GM12878 (cell line): ENCODE results near the gene PREX1. TPM values are rescaled to one million over a fixed set of nuclear protein-coding genes. Genes with fewer than 3 reads are reported as not detected.

ENCODE experiments used
- ATAC-seq: fragments of 200-7000 bp; cut with Tn5 transposase; 3 replicates; pipeline ENCODE4 v1.9.1; 2020; ENCODE audit warnings: mild to moderate bottlenecking, moderate library complexity
- BruUV-seq: library from RNA; stranded (reverse); fragments of 400-500 nt; replicated peaks from 2 replicates; lab custom pipeline; 2021; lab: Mats Ljungman, UMichigan
- CTCF ChIA-PET: fragments of 300-600 bp; sonication (Branson Sonifier 250); formaldehyde crosslinking; extraction: SDS; loops from one replicate; lab custom pipeline; 2021; ENCODE audit warnings: inconsistent platforms; lab: Yijun Ruan, JAX
- POLR2A ChIA-PET: fragments of 350-600 bp; formaldehyde crosslinking; extraction: SDS; loops from one replicate; lab custom pipeline; 2021; ENCODE audit warnings: inconsistent platforms; lab: Charles Lee
- RAD21 ChIA-PET: fragments of 300-600 bp; sonication (Branson Sonifier 250); formaldehyde crosslinking; loops from one replicate; lab custom pipeline; 2023; ENCODE audit warnings: antibody characterized with exemption; ENCODE audit not compliant: unreplicated experiment; lab: Charles Lee
- SMC1A ChIA-PET: fragments of 300-600 bp; sonication (Branson Sonifier 250); formaldehyde crosslinking; loops from one replicate; lab custom pipeline; 2023; ENCODE audit not compliant: unreplicated experiment, uncharacterized antibody; lab: Charles Lee
- DNase-seq: peaks from one replicate; pipeline ENCODE4 v3.0.0-alpha.2; 2011; ENCODE audit warnings: low read depth, low spot score
- FAIRE-seq: peaks from 3 replicates; lab custom pipeline; 2011; peaks lifted over from hg19 to GRCh38; lab: Jason Lieb, UNC
- H2AFZ ChIP-seq: 2 replicates; pipeline ENCODE4 v1.6.0; 2011; ENCODE audit warnings: low read depth, low read length, control low read depth; ENCODE audit not compliant: control insufficient read depth
- H3K27ac ChIP-seq: 2 replicates; pipeline ENCODE4 v1.5.1; 2011; ENCODE audit warnings: control low read depth; ENCODE audit not compliant: control insufficient read depth, insufficient read depth
- H3K27me3 ChIP-seq, 2 experiments: replicated peaks in 1 of 2; 2 replicates each; pipeline versions ENCODE4 v1.6.0 to v1.6.1; 2011; ENCODE audit warnings: low read length in 1 of 2; ENCODE audit not compliant: control insufficient read depth in 2 of 2, insufficient read depth in 2 of 2
- H3K36me3 ChIP-seq, 2 experiments: 2 replicates each; pipeline ENCODE4 v1.5.1; 2011; ENCODE audit warnings: low read length in 1 of 2; ENCODE audit not compliant: control insufficient read depth in 2 of 2, insufficient read depth in 2 of 2
- H3K4me1 ChIP-seq: 2 replicates; pipeline ENCODE4 v1.6.1; 2011; ENCODE audit warnings: mild to moderate bottlenecking, low read length, moderate library complexity, mixed read lengths; ENCODE audit not compliant: control insufficient read depth, insufficient read depth
- H3K4me2 ChIP-seq: 2 replicates; pipeline ENCODE4 v1.6.0; 2011; ENCODE audit warnings: control low read depth; ENCODE audit not compliant: control insufficient read depth, insufficient read depth
- H3K4me3 ChIP-seq: fragments of 200-600 bp; sonication (generic); 2 replicates; pipeline ENCODE4 v1.5.1; 2016
- H3K79me2 ChIP-seq: 2 replicates; pipeline ENCODE4 v1.6.0; 2011; ENCODE audit warnings: low read length; ENCODE audit not compliant: control insufficient read depth, insufficient read depth
- H3K9ac ChIP-seq: 2 replicates; pipeline ENCODE4 v1.8.0; 2011; ENCODE audit warnings: low read length, control low read depth, mixed read lengths; ENCODE audit not compliant: control insufficient read depth, insufficient read depth
- H3K9me3 ChIP-seq: replicated peaks from 3 replicates; pipeline ENCODE4 v1.5.1; 2011; ENCODE audit warnings: mild to moderate bottlenecking, low read length; ENCODE audit not compliant: control insufficient read depth, insufficient read depth
- H4K20me1 ChIP-seq: 2 replicates; pipeline ENCODE4 v1.6.0; 2011; ENCODE audit not compliant: control insufficient read depth, insufficient read depth
- BMI1 ChIP-seq: fragments of 450-650 bp; IDR thresholded peaks from 2 replicates; pipeline ENCODE4 v1.6.1; 2016; ENCODE audit warnings: mild to moderate bottlenecking, moderate library complexity, borderline replicate concordance
- CHD1 ChIP-seq: IDR thresholded peaks from 2 replicates; pipeline ENCODE4 v1.6.1; 2012; ENCODE audit warnings: low read depth, low read length, improper control_type of control experiment
- CREB1 ChIP-seq: IDR thresholded peaks from 2 replicates; pipeline ENCODE4 v1.6.1; 2012; ENCODE audit warnings: low read depth, mild to moderate bottlenecking, inconsistent platforms
- CUX1 ChIP-seq: IDR thresholded peaks from 2 replicates; pipeline ENCODE4 v1.6.1; 2012; ENCODE audit warnings: improper control_type of control experiment, low read depth, low read length; ENCODE audit not compliant: insufficient replicate concordance
- EP300 ChIP-seq, 2 experiments: fragments of 150-350 bp in 1 of 2; IDR thresholded peaks; 2 replicates each; pipeline ENCODE4 v1.6.1; 2011 to 2012; ENCODE audit warnings: low read depth in 2 of 2, low read length in 2 of 2, borderline replicate concordance in 1 of 2, improper control_type of control experiment in 1 of 2, inconsistent platforms in 1 of 2; ENCODE audit not compliant: control insufficient read depth in 1 of 2
- GABPA ChIP-seq: IDR thresholded peaks from 2 replicates; pipeline ENCODE4 v1.6.1; 2014; ENCODE audit warnings: antibody characterized with exemption, low read depth, mild to moderate bottlenecking, inconsistent platforms
- MTA3 ChIP-seq: IDR thresholded peaks from 2 replicates; pipeline ENCODE4 v1.6.1; 2012; ENCODE audit warnings: low read length, inconsistent platforms, borderline replicate concordance
- NFXL1 ChIP-seq: fragments of 450-650 bp; IDR thresholded peaks from 2 replicates; pipeline ENCODE4 v1.6.1; 2017; ENCODE audit warnings: antibody characterized with exemption, mild to moderate bottlenecking, borderline replicate concordance
- PKNOX1 ChIP-seq: fragments of 450-650 bp; IDR thresholded peaks from 2 replicates; pipeline ENCODE4 v1.6.1; 2016; ENCODE audit warnings: mild to moderate bottlenecking
- RELB ChIP-seq: fragments of 450-650 bp; IDR thresholded peaks from 2 replicates; pipeline ENCODE4 v1.6.1; 2017; ENCODE audit warnings: low read depth, mild to moderate bottlenecking, moderate library complexity
- SIX5 ChIP-seq: IDR thresholded peaks from 2 replicates; pipeline ENCODE4 v1.6.1; 2011; ENCODE audit warnings: mild to moderate bottlenecking, low read depth, low read length, moderate library complexity; ENCODE audit not compliant: severe bottlenecking
- SREBF2 ChIP-seq: IDR thresholded peaks from 2 replicates; pipeline ENCODE4 v1.6.1; 2012; ENCODE audit warnings: mild to moderate bottlenecking, low read length
- USF1 ChIP-seq: IDR thresholded peaks from 2 replicates; pipeline ENCODE4 v1.6.1; 2011; ENCODE audit warnings: borderline replicate concordance, low read depth, mild to moderate bottlenecking, moderate library complexity, mixed read lengths, low read length; ENCODE audit not compliant: insufficient read depth; ENCODE audit errors: extremely low read length
- YY1 ChIP-seq: IDR thresholded peaks from 2 replicates; pipeline ENCODE4 v1.6.1; 2011; ENCODE audit warnings: low read depth, mild to moderate bottlenecking, low read length
- ZNF384 ChIP-seq: IDR thresholded peaks from 2 replicates; pipeline ENCODE4 v1.6.1; 2012; ENCODE audit warnings: low read depth, mild to moderate bottlenecking, low read length, improper control_type of control experiment, borderline replicate concordance
- ZSCAN29 ChIP-seq: fragments of 450-650 bp; IDR thresholded peaks from 2 replicates; pipeline ENCODE4 v1.6.1; 2017; ENCODE audit warnings: mild to moderate bottlenecking, moderate library complexity
- WGBS: methylation state at CpG from one replicate; pipeline ENCODE4 v1.1.6; 2016; ENCODE audit warnings: low lambda C conversion rate; ENCODE audit not compliant: insufficient replicate concordance, insufficient coverage; ENCODE audit errors: missing lambda C conversion rate; 5-methylcytosine and 5-hydroxymethylcytosine counted together
- in situ Hi-C: fragments of 300-500 bp; cut with MboI; formaldehyde crosslinking; loops from 9 replicates; pipeline ENCODE4 v1.14.3; 2018; ENCODE audit warnings: mixed read lengths
- intact Hi-C: fragments of 100-400 bp; cut with micrococcal nuclease; formaldehyde crosslinking; loops from one replicate; pipeline ENCODE4 v1.14.2; 2022; ENCODE audit not compliant: unreplicated experiment
- polyA plus RNA-seq, 11 experiments: library from polyadenylated mRNA; depleted of rRNA in 4 of 11; unstranded in 6 of 11; stranded (reverse) in 5 of 11; fragments of >200 nt; fragmentation: Nextera tagmentation in 4 of 11; fragmentation: Illumina TruSeq in 1 of 11; extraction: Ambion mirVana in 4 of 11; extraction: Trizol in 1 of 11; gene quantifications; 1 replicate in 1 of 11; 2 replicates in 10 of 11; pipeline versions ENCODE4 v1.2.1 to v1.2.3, GENCODE V29; 2011 to 2016; ENCODE audit warnings: inconsistent platforms in 2 of 11, missing spikeins in 2 of 11, low read depth in 1 of 11
- total RNA-seq, 4 experiments: library from RNA; depleted of rRNA in 3 of 4; stranded (reverse); fragments of >200 nt in 3 of 4; fragmentation: Illumina TruSeq in 1 of 4; extraction: Trizol in 1 of 4; gene quantifications; 2 replicates each; pipeline versions ENCODE4 v1.2.1 to v1.2.3, GENCODE V29; 2013 to 2021

Gene PREX1
- total and polyA plus RNA-seq, 10 of the 15 experiments (the other 5 are each of a cell fraction or from before 2014, with no cell fraction given): 2.6 to 114 (median 38.9) TPM

- H3K27me3 ChIP-seq: no peaks in the 10 kb centered on the region
- no peak overlapping the region for H3K4me3 ChIP-seq
- no peak overlapping the region for H3K4me2 ChIP-seq
- in situ Hi-C loops: loop anchor here (5.0 kb wide), 3 partner anchors 831 to 936 kb away; partner anchors contain the start of gene SULF2
- no peak for ATAC-seq
- H3K9me3 ChIP-seq: no peaks in the 10 kb centered on the region
- SMC1A ChIA-PET: interaction anchor here (1.0 kb wide), 1 partner anchor 723 kb away, joined by 4 read pairs; no protein-coding TSS in a partner anchor
- CTCF ChIA-PET: interaction anchor here (1.1 kb wide), 1 partner anchor 9 kb away, joined by 3 read pairs; no protein-coding TSS in a partner anchor
- H2AFZ ChIP-seq: no peak overlapping the region
- intact Hi-C loops: no loop called here
- DNase-seq: no peak
- H3K27ac ChIP-seq: no peak overlapping the region
- H3K79me2 ChIP-seq: no peaks in the 10 kb centered on the region
- 52% methylated on average over 13 of the region's 13 CpGs for WGBS
- no TSS peak for BruUV-seq
- H4K20me1 ChIP-seq: no peaks in the 10 kb centered on the region
- H3K4me1 ChIP-seq: peaks cover 3% of the 10 kb centered on the region; the same call in 1 of the 2 replicates
- no peaks in the 10 kb centered on the region for H3K36me3 ChIP-seq
- H3K9ac ChIP-seq: no peak overlapping the region
- RAD21 ChIA-PET: interaction anchor here (0.9 to 1.7 kb wide), 2 partner anchors 55 to 832 kb away, joined by 3 to 4 read pairs; no protein-coding TSS in a partner anchor
- FAIRE-seq: no peak
- POLR2A ChIA-PET: no interaction called here
- no peak for TF ChIP-seq CUX1
- TF ChIP-seq ZNF384: no peak
- TF ChIP-seq EP300 (IDR thresholded peaks at IDR 0.05; ENCODE audit: borderline replicate concordance in 1 of 2, control insufficient read depth in 1 of 2, low read depth in 2 of 2, low read length in 2 of 2): no peak
- no peak for TF ChIP-seq CREB1
- TF ChIP-seq CHD1: no peak
- no peak for TF ChIP-seq USF1
- TF ChIP-seq ZSCAN29: no peak
- no peak for TF ChIP-seq SREBF2
- no peak for TF ChIP-seq SIX5
- no peak for TF ChIP-seq RELB
- TF ChIP-seq MTA3: no peak
- TF ChIP-seq GABPA: no peak
- no peak for TF ChIP-seq YY1
- no peak for TF ChIP-seq BMI1
- no peak for TF ChIP-seq PKNOX1
- no peak for TF ChIP-seq NFXL1
Measured at GRCh38 chr20:48618052-48618451, 209.7 kb downstream of the PREX1 start.
